NCI-H128 (cell line): ENCODE measurements around the gene UBE2J2.
"Not testable (repeated sequence)": the region's sequence is repeated elsewhere in the genome, so short reads cannot be mapped to it uniquely, and the experiment has no call there.

Source experiments
- DNase-seq: peaks from one replicate; lab custom pipeline; 2025; ENCODE audit not compliant: unreplicated experiment; lab: John Stamatoyannopoulos, UW

The UBE2J2 gene

DNA sequence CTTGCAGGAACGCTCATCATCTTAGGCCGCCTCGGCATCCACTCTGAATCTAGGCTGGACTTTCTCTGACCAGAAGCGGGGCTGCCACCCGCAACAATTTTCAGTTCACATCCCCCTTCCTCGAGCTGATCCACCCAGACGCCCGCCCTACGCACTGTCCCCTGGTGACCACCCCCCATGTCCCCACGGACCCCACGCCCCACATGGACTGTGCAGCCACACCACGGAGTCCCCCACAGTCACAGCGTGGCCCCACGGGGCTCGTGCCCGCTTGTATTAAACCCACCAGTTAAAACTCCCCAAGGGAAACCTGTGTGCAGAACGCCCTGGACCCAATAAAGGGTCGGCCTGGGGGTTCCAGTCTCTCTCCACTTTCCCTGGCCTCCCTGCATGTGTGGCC, 14.1 kb downstream of the UBE2J2 start:
- DNase-seq, result no peak

DNA sequence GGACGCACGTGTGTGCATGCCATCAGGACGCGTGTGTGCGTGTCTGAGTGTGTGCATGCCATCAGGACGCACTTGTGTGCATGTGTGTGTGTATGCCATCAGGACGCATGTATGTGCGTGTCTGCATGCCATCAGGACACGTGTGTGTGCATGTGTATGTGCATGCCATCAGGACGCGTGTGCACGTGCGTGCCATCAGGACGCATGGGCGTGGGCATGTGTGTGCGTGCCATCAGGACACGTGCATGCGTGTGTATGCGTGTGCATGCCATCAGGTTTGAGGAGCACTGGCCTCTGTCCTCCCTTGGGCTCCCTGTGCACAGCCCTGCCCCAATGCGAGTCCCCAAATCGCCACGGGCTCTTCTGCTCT, 14.6 kb downstream of the UBE2J2 start:
- DNase-seq, result no peak

DNA sequence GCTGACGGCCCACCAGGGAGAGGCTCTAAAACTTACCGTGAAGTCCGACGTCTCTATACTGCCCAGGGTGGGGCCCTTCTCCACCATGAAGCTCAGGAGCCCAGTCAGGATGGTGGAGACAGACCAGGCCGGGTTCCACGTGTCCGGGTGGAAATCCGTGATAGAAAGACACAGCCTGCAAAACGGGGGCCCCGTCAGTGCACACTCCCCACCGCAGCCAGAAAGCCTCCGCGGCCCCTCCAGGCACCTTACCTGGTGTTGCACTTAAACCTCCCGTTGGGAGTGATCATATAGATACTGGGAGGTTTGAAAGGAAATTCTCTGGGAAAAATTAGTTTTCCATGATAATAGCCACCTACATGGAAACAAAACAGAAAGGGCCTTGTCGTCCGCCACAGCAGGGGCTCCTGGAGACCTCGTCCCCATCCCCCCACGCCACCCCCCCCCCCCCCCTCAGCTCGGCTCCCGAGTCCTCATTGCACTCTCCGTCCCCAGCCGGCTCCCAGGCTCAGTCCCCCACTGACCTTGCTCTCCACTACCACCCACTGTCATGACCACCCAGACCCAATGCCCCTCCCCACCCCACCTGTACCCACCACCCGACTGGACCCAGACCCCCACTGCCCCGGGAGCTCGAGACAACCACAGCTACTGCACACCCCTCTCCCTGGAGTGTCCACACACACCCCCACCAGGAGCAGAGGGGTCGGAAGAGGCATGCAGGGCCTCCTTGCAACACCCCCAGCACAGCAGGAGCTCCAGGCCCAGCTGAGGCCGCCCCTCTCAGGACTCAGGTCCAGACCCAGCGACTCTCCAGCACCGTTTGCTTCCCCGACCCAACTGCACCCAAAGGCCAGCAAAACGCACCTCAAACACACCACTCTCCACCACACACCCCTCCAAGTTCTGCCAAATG, 16.4 kb downstream of the UBE2J2 start:
- DNase-seq, result no peak

DNA sequence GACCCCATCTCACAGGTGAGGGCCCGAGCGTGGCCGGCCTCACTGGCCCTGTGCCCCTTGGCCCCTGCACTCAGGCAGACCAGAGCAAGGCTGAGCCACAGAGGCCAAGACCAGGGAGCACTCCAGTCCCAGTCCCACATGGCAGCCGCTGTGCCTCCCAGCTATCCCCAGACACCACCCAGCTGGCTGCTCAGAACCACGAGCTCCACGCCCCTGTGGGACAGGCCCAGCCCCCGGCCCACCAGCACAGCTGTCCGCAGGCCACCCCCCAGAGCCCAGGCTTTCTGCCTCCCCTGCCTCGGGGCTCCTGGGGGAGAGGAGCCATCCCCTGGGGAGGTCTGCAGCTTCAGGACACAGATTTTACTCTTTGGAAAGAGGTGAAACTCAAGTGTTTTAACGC, 18.0 kb downstream of the UBE2J2 start:
- no peak for DNase-seq

DNA sequence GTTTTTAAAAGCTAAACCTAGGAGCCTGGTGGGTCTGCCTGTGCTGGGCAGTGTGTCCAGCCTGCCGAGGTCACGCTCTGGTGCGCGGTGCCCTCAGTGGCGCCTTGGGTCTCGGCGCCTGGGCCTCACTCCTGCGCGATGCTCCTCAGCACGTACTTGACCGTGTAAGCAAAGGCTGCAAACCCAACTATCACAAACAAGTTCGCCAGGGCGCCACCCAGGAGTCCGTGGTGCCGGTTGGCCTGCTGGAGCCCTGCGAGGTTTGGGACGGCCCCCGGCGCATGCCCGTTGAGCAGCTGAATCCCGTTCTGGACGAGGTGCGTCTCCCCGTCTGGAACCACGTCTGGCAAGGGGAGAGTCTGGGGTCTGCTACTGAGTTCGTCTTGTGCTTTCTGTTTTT, 18.6 kb downstream of the UBE2J2 start:
- DNase-seq, result no peak

DNA sequence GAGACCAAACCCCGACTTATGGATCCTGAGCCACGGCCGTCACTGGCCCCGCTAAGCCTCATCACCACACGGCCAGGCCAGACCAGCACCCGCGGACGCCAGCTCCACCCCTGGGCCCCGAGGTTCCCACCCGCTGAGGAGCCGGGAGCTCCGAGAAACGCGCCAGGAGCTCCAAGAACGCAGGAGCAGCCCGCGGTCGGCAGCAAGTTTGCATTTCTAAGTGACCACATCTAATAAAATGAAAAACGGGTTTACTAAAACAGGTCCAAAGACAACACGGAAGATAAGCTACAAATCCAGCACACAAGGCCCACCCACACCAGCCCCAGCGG, 19.0 kb downstream of the UBE2J2 start:
- no peak for DNase-seq

DNA sequence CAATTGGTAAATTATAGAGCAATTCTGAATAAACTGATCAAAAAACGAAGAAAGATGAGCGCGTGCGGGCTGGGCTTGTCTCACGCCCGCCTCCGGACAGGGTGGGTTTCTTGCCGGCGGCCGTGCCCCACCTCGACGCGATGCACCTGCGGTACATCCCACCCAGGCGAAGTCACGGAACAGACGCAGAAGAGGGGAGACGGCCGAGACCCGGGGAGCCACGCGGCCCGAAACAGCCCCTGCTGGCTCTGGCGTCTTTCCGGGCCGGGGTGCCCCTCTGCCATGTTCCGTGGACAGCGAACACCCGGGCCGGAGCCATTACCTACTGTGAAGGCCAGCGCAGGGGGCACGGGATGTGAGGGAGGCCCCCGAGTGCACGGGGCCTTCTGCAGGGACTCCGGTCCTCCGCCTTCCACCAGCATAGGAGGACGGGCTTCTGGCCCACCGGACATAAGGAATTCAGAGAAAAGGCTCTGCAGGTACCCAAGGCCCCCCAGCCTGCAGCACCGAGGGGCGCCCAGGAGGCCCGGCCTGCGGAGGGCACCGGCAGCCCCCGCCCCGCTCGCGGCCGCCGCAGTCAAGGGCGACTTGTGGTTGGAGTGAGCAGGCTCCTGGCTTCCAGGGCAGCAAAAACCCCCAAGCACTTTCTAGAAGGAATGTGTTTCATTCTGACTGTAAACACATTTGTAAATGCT, 19.5 kb downstream of the UBE2J2 start:
- no peak for DNase-seq

DNA sequence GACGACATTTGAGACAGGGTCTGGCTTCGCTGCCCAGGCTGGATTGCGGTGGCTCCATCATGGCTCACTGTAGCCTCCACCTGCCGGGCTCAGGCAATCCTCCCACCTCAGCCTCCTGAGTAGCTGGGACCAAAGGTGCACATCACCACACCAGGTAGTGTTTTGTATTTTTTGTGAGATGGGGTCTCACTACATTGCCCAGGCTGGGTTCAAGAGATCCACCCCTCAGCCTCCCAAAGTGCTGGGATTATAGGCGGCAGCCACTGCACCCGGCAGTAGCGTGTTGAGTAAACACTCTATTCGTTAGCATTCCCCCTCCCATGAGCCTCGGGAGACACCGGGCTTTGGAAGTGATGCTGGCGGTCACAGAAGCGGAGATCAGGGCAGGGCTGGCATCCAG, 20.3 kb downstream of the UBE2J2 start:
- no peak for DNase-seq

DNA sequence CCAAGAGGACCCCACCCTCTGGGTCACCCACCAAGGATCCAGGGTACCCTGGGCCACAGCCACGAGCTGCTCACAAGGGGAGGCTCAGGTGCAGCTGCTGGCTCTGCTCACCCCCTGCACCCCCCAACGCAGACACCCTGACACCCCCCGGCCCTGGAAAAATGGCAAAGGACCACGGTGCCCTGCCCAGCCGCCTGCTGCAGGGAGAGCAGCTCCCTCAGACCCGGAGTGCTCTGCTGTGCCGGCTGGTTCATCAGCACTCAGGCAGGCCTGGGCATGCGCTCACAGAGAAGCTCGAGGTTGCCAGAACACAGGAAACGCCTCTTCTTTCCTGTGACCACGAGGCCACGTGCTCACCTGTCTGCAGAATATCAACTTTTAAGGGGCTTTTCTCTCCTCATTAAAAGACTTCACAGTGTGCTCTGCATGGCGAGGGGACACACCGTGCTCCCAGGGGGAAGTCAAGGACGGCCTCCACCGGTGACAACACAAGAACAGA, 22.8 kb downstream of the UBE2J2 start:
- DNase-seq, result peak; percentile 40

DNA sequence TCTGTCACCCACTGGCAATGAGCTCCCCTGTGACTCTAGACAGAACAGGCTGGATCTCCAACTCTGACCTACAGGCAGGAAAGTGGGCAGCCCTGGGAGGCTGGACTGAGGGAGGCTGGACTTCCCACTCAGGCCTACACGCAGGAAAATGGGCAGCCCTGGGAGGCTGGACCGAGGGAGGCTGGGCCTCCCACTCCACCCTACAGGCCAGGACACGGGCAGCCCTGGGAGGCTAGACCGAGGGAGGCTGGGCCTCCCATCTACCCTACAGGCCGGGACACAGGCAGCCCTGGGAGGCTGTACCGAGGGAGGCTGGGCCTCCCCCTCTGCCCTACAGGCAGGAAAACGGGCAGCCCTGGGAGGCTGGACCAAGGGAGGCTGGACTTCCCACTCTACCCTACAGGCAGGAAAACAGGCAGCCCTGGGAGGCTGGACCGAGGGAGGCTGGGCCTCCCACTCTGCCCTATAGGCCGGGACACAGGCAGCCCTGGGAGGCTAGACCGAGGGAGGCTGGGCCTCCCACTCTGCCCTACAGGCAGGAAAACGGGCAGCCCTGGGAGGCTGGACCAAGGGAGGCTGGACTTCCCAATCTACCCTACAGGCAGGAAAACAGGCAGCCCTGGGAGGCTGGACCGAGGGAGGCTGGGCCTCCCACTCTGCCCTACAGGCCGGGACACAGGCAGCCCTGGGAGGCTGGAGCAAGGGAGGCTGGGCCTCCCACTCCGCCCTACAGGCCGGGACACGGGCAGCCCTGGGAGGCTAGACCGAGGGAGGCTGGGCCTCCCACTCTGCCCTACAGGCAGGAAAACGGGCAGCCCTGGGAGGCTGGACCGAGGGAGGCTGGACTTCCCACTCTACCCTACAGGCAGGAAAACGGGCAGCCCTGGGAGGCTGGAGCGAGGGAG, 25.4 kb downstream of the UBE2J2 start:
- DNase-seq, result not testable (repeated sequence)

DNA sequence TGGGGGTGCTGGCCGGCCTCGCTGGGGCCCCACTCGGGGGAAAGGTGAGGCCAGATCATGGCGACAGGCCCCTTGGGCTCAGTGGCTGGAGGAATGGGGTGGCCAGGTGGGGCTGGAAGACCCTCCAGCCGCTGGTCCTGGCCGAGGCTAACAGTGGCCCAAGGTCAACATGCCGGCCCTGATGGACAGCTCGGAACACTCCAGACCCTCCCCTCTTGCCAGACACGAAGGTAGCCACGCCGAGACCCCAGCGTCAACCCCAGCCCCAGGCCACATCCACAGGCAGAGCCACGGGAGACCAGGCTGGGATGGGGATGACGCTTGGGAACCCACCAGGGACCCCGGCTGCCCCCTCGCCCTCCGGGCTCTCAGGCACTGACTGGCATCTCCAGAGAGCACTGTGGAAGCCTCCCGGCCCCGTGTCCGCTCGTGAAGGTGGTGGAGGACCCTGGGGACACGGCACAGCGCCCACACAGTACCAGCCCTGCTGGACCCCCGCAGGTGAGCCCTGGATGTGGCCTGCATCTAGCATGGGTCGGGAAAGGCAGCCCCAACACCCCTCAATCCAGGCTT, 26.2 kb downstream of the UBE2J2 start:
- no peak for DNase-seq

DNA sequence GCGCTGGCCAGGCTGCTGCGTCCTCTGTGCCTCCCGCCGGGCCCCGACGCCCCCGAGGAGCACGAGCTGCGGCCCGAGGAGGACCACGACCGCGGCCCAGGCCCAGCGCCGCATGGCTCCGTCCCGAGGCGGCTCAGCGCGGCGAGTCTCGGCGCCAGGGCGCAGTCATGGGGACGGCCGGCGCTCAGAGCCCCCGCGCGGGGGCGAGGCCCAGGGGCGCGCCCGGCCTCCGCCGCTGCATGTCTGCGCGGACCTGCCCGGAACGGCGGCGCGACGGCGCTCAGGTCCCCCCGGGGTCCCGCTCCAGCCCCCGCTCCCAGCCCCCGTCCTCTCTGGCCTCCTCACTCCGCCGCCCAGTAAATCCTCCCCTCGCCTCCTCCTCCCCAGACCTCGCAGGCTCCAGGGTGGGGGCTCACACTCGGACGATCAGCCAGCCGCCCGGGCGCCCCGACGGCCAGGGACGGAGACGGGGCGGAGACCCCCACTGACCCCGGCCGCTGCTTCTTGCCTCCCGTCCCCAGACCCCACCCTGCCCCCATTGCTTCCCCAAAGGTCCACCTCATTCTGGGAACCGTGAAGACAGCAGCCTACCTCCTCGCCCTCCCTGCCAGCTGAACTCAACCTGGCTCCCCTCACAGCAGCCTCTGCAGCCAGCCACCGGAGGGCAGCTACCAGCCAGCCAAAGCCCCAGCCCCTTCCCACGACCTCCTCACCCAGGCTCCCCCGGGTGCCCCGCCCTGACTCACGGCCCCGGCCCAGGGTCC, 26.9 kb downstream of the UBE2J2 start, which contains the start of gene C1QTNF12:
TSS of gene C1QTNF12 (minus strand) at position 146 of the 764 bp plus-strand sequence. CDS start at position 114, 32 bp downstream.
- DNase-seq, result no peak

DNA sequence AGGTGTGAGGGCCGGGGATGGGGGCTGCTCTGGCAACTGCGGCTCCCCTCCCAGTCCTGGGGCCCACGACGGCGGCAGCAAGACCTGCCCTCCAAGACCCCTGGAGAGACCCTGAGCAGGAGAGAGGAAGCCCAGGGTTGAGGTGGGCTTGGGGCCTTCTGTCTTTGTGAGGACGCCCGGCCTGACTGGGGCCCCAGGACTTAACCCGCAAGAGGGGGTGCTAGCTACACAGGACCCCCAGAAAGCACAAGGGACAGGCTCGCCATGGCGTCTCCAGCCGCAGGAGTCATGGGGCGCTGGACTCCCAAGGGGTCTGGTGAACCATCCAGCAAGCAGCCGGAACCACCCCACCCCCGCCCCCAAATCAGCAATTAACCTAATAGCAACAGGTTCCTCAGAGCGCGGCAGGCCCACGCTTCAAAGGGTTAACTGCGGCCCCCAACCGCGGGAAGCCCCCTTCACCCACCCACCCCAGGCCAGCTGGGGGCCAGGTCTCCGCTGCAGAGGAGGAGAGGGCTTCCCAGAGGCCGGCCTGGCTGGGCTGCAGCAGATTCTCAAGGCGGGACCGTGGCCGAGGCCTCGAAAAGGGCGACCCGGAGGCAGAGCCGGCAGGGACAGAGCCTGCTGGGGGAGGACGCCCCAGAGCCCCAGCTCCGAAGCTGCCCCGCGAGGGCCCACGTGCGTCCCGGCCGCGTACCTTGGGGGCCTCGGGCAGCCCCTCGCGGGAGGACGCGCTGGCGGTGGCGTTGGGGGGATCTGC, 27.7 kb downstream of the UBE2J2 start:
- DNase-seq, result no peak

DNA sequence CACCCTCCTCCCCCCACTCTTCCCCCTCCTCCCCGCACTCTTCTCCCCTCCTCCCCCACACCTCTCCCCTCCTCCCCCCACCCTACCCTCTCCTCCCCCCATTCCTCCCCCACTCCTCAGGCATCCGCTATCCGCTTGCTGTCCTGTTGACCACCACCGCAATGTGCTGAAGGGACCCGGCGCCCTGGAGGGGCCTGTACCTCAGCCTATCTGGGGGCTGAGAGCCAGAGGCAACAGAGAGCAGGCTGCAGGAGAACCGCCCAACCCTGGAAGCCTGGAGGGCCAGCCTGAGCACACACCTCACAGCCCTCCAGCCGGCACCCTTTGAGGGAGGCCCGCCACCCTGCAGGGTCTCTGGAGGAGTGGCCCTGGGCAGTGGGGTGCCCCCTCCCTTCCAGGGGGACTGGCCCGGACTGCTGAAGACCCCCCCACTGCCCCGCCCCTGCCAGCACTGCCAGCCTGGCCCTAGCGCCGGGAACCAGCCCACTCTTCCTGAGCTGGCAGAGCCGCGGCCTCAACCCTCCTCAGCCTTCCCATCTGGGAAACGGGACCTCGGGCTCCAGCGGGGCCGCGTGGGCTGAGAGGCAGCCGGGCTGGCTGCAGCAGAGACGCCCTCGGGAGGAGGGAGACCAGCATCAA, 28.4 kb downstream of the UBE2J2 start:
- DNase-seq, result no peak

DNA sequence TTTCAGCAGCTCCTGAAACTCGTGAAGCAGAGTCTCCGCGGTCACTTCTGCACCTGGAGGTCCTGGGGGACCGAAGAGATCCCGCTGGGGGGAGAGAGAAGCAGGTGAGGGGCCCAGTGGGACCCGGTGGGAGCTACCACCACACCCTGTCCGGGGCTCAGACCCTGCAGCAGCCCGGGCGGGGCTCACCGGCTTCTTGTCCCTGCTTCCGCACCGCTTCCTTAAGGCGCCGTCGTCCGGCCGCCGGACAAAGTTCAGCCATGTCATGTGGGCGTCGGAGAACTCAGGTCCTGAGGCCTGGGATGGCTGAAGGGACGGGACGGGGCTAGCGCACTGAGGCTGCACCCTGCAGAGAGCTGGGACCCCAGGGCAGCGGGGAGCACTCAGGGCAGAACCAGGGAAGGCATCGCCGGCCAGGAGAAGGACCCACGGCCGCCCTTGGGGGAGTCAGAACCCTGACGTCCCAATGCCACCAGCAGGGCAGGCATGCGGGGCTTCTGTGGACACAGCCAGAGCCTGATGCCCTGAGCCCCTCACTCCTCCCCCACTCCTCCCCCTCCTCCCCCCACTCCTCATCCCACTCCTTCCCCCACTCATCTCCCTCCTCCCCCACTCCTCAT, 29.4 kb downstream of the UBE2J2 start:
- no peak for DNase-seq

DNA sequence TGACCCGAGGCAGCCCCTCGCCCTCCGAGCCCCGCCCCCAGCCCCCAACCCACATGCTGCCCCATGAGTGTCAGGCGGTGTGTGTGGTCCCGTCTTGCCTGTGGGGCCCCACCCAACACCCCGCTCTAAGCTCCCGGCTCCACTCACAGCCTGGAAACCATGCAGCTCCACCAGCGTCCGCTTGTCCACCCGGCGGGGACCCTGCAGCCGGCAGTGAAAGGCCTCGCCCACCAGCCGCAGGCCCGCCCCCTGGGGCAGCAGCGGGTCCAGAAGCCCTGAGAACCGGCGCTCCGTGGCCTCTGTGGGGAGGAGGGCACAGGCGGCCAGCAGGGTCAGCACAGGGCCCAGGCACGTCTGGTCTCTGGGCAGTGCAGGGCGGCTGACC, 29.9 kb downstream of the UBE2J2 start:
- DNase-seq, result no peak

DNA sequence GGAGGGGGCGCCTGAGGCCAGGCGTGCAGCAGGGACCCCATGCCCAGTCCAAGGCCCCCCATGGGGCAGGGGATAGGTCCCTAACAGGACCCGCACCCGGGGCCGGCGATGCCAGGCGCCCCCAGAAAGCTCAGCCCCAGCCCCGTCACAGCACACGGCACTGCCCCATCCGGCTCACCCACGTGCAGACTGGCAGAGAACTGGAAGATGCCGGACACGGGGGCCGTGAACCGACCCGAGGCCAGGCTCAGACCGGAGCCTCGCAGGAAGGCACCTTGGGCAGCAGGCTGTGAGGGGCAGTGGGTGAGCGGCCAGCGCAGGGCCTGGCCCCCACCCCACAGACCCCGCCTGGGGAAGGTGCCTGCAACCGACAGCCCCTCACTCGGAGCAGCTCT, 30.4 kb downstream of the UBE2J2 start:
- no peak for DNase-seq

DNA sequence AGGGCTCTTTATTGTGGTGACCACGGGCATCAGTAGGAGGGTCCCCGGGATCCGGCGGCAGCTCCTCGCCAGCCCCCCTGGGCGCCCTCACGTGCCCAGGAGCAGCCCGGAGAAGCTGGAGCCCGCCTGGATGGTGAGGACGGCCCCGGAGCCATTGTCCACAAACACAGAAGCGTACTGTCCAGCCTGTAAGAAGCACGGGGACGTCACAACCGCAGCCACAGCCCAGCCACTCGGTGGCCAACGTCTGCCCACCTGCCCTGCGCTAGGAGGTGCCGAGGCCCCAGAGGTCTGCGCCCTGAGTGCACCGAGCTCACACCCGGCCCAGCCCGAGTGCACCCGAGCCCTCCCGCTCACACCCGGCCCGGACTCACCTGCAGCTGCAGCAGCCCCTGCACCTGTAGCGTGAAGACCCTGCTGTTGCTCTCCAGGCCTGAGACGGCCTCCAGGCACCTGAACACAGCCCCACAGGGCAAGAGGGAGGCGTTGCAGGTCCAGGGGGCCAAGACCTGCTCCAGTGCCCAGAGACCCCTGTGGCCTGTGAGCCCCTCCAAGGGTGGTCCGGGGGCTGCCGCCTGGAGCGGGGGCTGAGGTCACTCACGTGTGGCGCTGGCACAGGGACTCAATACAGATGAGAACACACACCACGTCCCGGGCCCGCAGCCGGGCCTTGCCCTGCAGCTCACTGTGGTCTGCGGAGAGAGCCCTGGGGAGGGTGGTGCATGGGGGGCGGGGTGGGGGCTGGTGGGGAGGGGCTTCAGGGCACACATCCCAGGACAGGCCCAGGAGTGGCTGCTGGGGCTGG, 31.0 kb downstream of the UBE2J2 start:
- DNase-seq, result no peak
